Measurements from ENCODE around the gene HS6ST3.

Gene HS6ST3

GRCh38 chr13:96546463-96546862 is 456.6 kb downstream of the HS6ST3 start:
- Histone ChIP-seq H3K18ac (ENCODE audit: low read depth in 1 of 2, low read length in 2 of 2) (no peak overlapping the region), H3K36me3 (ENCODE audit: control insufficient read depth in 1 of 2, insufficient read depth in 2 of 2, low read depth in 1 of 2, low read length in 2 of 2) (no peaks in the 10 kb centered on the region), H3K9me3 (ENCODE audit: control insufficient read depth, low read length) (peaks cover 4% of the 10 kb centered on the region), H3K27ac (ENCODE audit: low read length, poor library complexity, severe bottlenecking) (no peak overlapping the region), H2BK12ac (ENCODE audit: low read length in 2 of 2) (no peak overlapping the region), H3K9ac (ENCODE audit: low read length) (no peak overlapping the region), H3K27me3 (ENCODE audit: control insufficient read depth in 1 of 2, insufficient read depth in 1 of 2, low read length in 2 of 2) (no peaks in the 10 kb centered on the region), H3K4me1 (ENCODE audit: control insufficient read depth, insufficient read depth, low read depth, low read length) (no peaks in the 10 kb centered on the region), H2AK5ac (ENCODE audit: low read length, severe bottlenecking) (no peak overlapping the region), H4K8ac (ENCODE audit: low read length) (no peak overlapping the region), H2AFZ (ENCODE audit: low read depth, low read length) (no peak overlapping the region), H3K14ac (ENCODE audit: low read length in 2 of 2) (no peak overlapping the region), H2BK15ac (ENCODE audit: low read depth, poor library complexity, severe bottlenecking) (no peak overlapping the region), H3K79me1 (replicated peaks; ENCODE audit: low read length, poor library complexity, severe bottlenecking) (no peaks in the 10 kb centered on the region), H3K4me2 (ENCODE audit: low read length, poor library complexity, severe bottlenecking) (no peak overlapping the region), H2BK5ac (ENCODE audit: low read depth, low read length, poor library complexity, severe bottlenecking) (no peak overlapping the region), H3K4me3 (ENCODE audit: insufficient read depth in 1 of 2, low read depth in 1 of 2, low read length in 2 of 2) (no peak overlapping the region), H2BK120ac (ENCODE audit: low read depth, low read length) (no peak overlapping the region), H3K4ac (ENCODE audit: low read depth in 1 of 2, low read length in 2 of 2) (no peak overlapping the region), H3K23ac (ENCODE audit: low read length in 2 of 2) (no peak overlapping the region), H4K91ac (ENCODE audit: low read length) (no peak overlapping the region)
- no peak for DNase-seq
- WGBS, result no CpG with 5 or more reads among the region's 3 CpGs

- Histone ChIP-seq H2BK120ac (ENCODE audit: low read depth, low read length) (no peak overlapping the region), H2AK5ac (ENCODE audit: low read length, severe bottlenecking) (no peak overlapping the region), H2AFZ (ENCODE audit: low read depth, low read length) (no peak overlapping the region), H3K4ac (ENCODE audit: low read depth in 1 of 2, low read length in 2 of 2) (no peak overlapping the region), H3K79me1 (replicated peaks; ENCODE audit: low read length, poor library complexity, severe bottlenecking) (no peaks in the 10 kb centered on the region), H3K4me3 (ENCODE audit: insufficient read depth in 1 of 2, low read depth in 1 of 2, low read length in 2 of 2) (no peak overlapping the region), H3K27ac (ENCODE audit: low read length, poor library complexity, severe bottlenecking) (no peak overlapping the region), H3K27me3 (ENCODE audit: control insufficient read depth in 1 of 2, insufficient read depth in 1 of 2, low read length in 2 of 2) (no peaks in the 10 kb centered on the region), H3K9ac (ENCODE audit: low read length) (no peak overlapping the region), H4K8ac (ENCODE audit: low read length) (no peak overlapping the region), H3K9me3 (ENCODE audit: control insufficient read depth, low read length) (peaks cover 4% of the 10 kb centered on the region), H3K14ac (ENCODE audit: low read length in 2 of 2) (no peak overlapping the region), H2BK15ac (ENCODE audit: low read depth, poor library complexity, severe bottlenecking) (no peak overlapping the region), H4K91ac (ENCODE audit: low read length) (no peak overlapping the region), H3K23ac (ENCODE audit: low read length in 2 of 2) (no peak overlapping the region), H3K36me3 (ENCODE audit: control insufficient read depth in 1 of 2, insufficient read depth in 2 of 2, low read depth in 1 of 2, low read length in 2 of 2) (no peaks in the 10 kb centered on the region), H2BK12ac (ENCODE audit: low read length in 2 of 2) (no peak overlapping the region), H2BK5ac (ENCODE audit: low read depth, low read length, poor library complexity, severe bottlenecking) (no peak overlapping the region), H3K18ac (ENCODE audit: low read depth in 1 of 2, low read length in 2 of 2) (no peak overlapping the region), H3K4me2 (ENCODE audit: low read length, poor library complexity, severe bottlenecking) (no peak overlapping the region), H3K4me1 (ENCODE audit: control insufficient read depth, insufficient read depth, low read depth, low read length) (no peaks in the 10 kb centered on the region)
- peak; percentile 42 for DNase-seq
- 72% methylated on average over 3 of the region's 5 CpGs for WGBS
Measured at GRCh38 chr13:96551546-96551945, 461.6 kb downstream of the HS6ST3 start.

- H3K14ac ChIP-seq (ENCODE audit: low read length in 2 of 2), result no peak overlapping the region
- no peak for DNase-seq
- H3K79me1 ChIP-seq (replicated peaks; ENCODE audit: low read length, poor library complexity, severe bottlenecking), result no peaks in the 10 kb centered on the region
- H3K9ac ChIP-seq (ENCODE audit: low read length), result no peak overlapping the region
- no peak overlapping the region for H3K23ac ChIP-seq (ENCODE audit: low read length in 2 of 2)
- no peak overlapping the region for H3K27ac ChIP-seq (ENCODE audit: low read length, poor library complexity, severe bottlenecking)
- no peaks in the 10 kb centered on the region for H3K4me1 ChIP-seq (ENCODE audit: control insufficient read depth, insufficient read depth, low read depth, low read length)
- no peak overlapping the region for H4K8ac ChIP-seq (ENCODE audit: low read length)
- no peak overlapping the region for H4K91ac ChIP-seq (ENCODE audit: low read length)
- H3K18ac ChIP-seq (ENCODE audit: low read depth in 1 of 2, low read length in 2 of 2), result peak overlapping the region in 1 of 2 experiments; percentile 21
- H3K4ac ChIP-seq (ENCODE audit: low read depth in 1 of 2, low read length in 2 of 2), result no peak overlapping the region
- no peaks in the 10 kb centered on the region for H3K36me3 ChIP-seq (ENCODE audit: control insufficient read depth in 1 of 2, insufficient read depth in 2 of 2, low read depth in 1 of 2, low read length in 2 of 2)
- H2BK5ac ChIP-seq (ENCODE audit: low read depth, low read length, poor library complexity, severe bottlenecking), result no peak overlapping the region
- peaks cover 9% of the 10 kb centered on the region for H3K9me3 ChIP-seq (ENCODE audit: control insufficient read depth, low read length)
- WGBS, result 92% methylated on average over 2 of the region's 2 CpGs
- no peak overlapping the region for H3K4me3 ChIP-seq (ENCODE audit: insufficient read depth in 1 of 2, low read depth in 1 of 2, low read length in 2 of 2)
- no peak overlapping the region for H2AK5ac ChIP-seq (ENCODE audit: low read length, severe bottlenecking)
- no peaks in the 10 kb centered on the region for H3K27me3 ChIP-seq (ENCODE audit: control insufficient read depth in 1 of 2, insufficient read depth in 1 of 2, low read length in 2 of 2)
- no peak overlapping the region for H2AFZ ChIP-seq (ENCODE audit: low read depth, low read length)
- peak overlapping the region in 1 of 2 experiments; percentile 19 for H2BK12ac ChIP-seq (ENCODE audit: low read length in 2 of 2)
- H3K4me2 ChIP-seq (ENCODE audit: low read length, poor library complexity, severe bottlenecking), result no peak overlapping the region
- H2BK120ac ChIP-seq (ENCODE audit: low read depth, low read length), result no peak overlapping the region
- H2BK15ac ChIP-seq (ENCODE audit: low read depth, poor library complexity, severe bottlenecking), result no peak overlapping the region
Measured at GRCh38 chr13:96552559-96552958, 462.7 kb downstream of the HS6ST3 start.

GRCh38 chr13:96553796-96554195 is 463.9 kb downstream of the HS6ST3 start:
- Histone ChIP-seq H3K36me3 (ENCODE audit: control insufficient read depth in 1 of 2, insufficient read depth in 2 of 2, low read depth in 1 of 2, low read length in 2 of 2) (no peaks in the 10 kb centered on the region), H3K4me3 (ENCODE audit: insufficient read depth in 1 of 2, low read depth in 1 of 2, low read length in 2 of 2) (no peak overlapping the region), H3K14ac (ENCODE audit: low read length in 2 of 2) (no peak overlapping the region), H3K9me3 (ENCODE audit: control insufficient read depth, low read length) (peaks cover 8% of the 10 kb centered on the region), H3K4me1 (ENCODE audit: control insufficient read depth, insufficient read depth, low read depth, low read length) (no peaks in the 10 kb centered on the region), H3K18ac (ENCODE audit: low read depth in 1 of 2, low read length in 2 of 2) (no peak overlapping the region), H2BK120ac (ENCODE audit: low read depth, low read length) (no peak overlapping the region), H3K4me2 (ENCODE audit: low read length, poor library complexity, severe bottlenecking) (no peak overlapping the region), H2BK5ac (ENCODE audit: low read depth, low read length, poor library complexity, severe bottlenecking) (no peak overlapping the region), H3K9ac (ENCODE audit: low read length) (no peak overlapping the region), H2AFZ (ENCODE audit: low read depth, low read length) (no peak overlapping the region), H2BK12ac (ENCODE audit: low read length in 2 of 2) (no peak overlapping the region), H3K23ac (ENCODE audit: low read length in 2 of 2) (no peak overlapping the region), H4K8ac (ENCODE audit: low read length) (no peak overlapping the region), H3K4ac (ENCODE audit: low read depth in 1 of 2, low read length in 2 of 2) (no peak overlapping the region), H3K27me3 (ENCODE audit: control insufficient read depth in 1 of 2, insufficient read depth in 1 of 2, low read length in 2 of 2) (no peaks in the 10 kb centered on the region), H2BK15ac (ENCODE audit: low read depth, poor library complexity, severe bottlenecking) (no peak overlapping the region), H3K79me1 (replicated peaks; ENCODE audit: low read length, poor library complexity, severe bottlenecking) (no peaks in the 10 kb centered on the region), H3K27ac (ENCODE audit: low read length, poor library complexity, severe bottlenecking) (no peak overlapping the region), H4K91ac (ENCODE audit: low read length) (no peak overlapping the region), H2AK5ac (ENCODE audit: low read length, severe bottlenecking) (no peak overlapping the region)
- no peak for DNase-seq
- 97% methylated on average over 7 of the region's 7 CpGs for WGBS
